Stimulated activated naive CD4-positive, alpha-beta T cell (primary cell): Measurements from ENCODE around the gene TNKS2.
A peak's percentile ranks its signal among the peaks of the same experiment; 100 is the strongest.
"Not testable (repeated sequence)": the region's sequence is repeated elsewhere in the genome, so short reads cannot be mapped to it uniquely, and the experiment has no call there.

Experiments
- DNase-seq, 6 experiments: peaks; one replicate each; lab custom pipeline; 2025; lab: John Stamatoyannopoulos, UW

TNKS2 gene

GRCh38 chr10:91797874-91798648, at the start of gene TNKS2:
TNKS2 (plus strand) TSS chr10:91798426; CDS start chr10:91798691, 265 bp downstream.
- peak; percentile 83 to 92 (median 88) for DNase-seq

GRCh38 chr10:91749592-91749991, 48.6 kb upstream of the TNKS2 start:
- DNase-seq = not testable (repeated sequence)

- DNase-seq = no peak
Observed at GRCh38 chr10:91756286-91756685, 41.9 kb upstream of the TNKS2 start.

GRCh38 chr10:91758303-91759146, 39.7 kb upstream of the TNKS2 start:
- peak in 3 of 6 experiments; percentile 34 to 60 (median 59) for DNase-seq

- no peak for DNase-seq
Observed at GRCh38 chr10:91759581-91759986, 38.6 kb upstream of the TNKS2 start.

GRCh38 chr10:91761721-91762120, 36.5 kb upstream of the TNKS2 start:
- DNase-seq = no peak

- no peak for DNase-seq
Observed at GRCh38 chr10:91762878-91763277, 35.3 kb upstream of the TNKS2 start.

GRCh38 chr10:91766676-91767075, 31.6 kb upstream of the TNKS2 start:
- no peak for DNase-seq

- no peak for DNase-seq
Observed at GRCh38 chr10:91768123-91768522, 30.1 kb upstream of the TNKS2 start.

GRCh38 chr10:91771907-91772306, 26.3 kb upstream of the TNKS2 start:
- no peak for DNase-seq

GRCh38 chr10:91772461-91772860, 25.8 kb upstream of the TNKS2 start:
- DNase-seq = no peak

- DNase-seq = no peak
Observed at GRCh38 chr10:91772869-91773268, 25.4 kb upstream of the TNKS2 start.

GRCh38 chr10:91774571-91774970, 23.7 kb upstream of the TNKS2 start:
- DNase-seq = no peak

- no peak for DNase-seq
Observed at GRCh38 chr10:91775731-91776130, 22.5 kb upstream of the TNKS2 start.

- no peak for DNase-seq
Observed at GRCh38 chr10:91776266-91776665, 22.0 kb upstream of the TNKS2 start.

- no peak for DNase-seq
Observed at GRCh38 chr10:91778485-91778884, 19.7 kb upstream of the TNKS2 start.

GRCh38 chr10:91779011-91779605, 19.1 kb upstream of the TNKS2 start:
- no peak for DNase-seq

GRCh38 chr10:91782539-91782938, 15.7 kb upstream of the TNKS2 start:
- DNase-seq = no peak

- DNase-seq = no peak
Observed at GRCh38 chr10:91785830-91786229, 12.4 kb upstream of the TNKS2 start.

- no peak for DNase-seq
Observed at GRCh38 chr10:91787258-91787657, 11.0 kb upstream of the TNKS2 start.

- no peak for DNase-seq
Observed at GRCh38 chr10:91787810-91788209, 10.4 kb upstream of the TNKS2 start.

GRCh38 chr10:91788527-91788926, 9.7 kb upstream of the TNKS2 start:
- DNase-seq = no peak
